Keratinocyte (primary cell): ENCODE results near the gene UVSSA.

ENCODE experiments used
- EZH2 ChIP-seq: IDR thresholded peaks from one replicate; pipeline ENCODE4 v1.6.1; 2012; ENCODE audit warnings: inconsistent platforms, mild to moderate bottlenecking, low read length, moderate library complexity
- TF ChIP-seq, protein P1 (sequence below), 3 experiments: IDR thresholded peaks in 1 of 3; conservative IDR thresholded peaks in 1 of 3; optimal IDR thresholded peaks in 1 of 3; 2 replicates in 2 of 3; 3 replicates in 1 of 3; pipeline versions ENCODE3 to v1.5.1; 2011; ENCODE audit warnings: low read length in 3 of 3, mild to moderate bottlenecking in 3 of 3, moderate library complexity in 2 of 3, control low read depth in 1 of 3, inconsistent platforms in 1 of 3; ENCODE audit not compliant: insufficient read depth in 2 of 3; ENCODE audit errors: extremely low read depth in 1 of 3

DNA sequence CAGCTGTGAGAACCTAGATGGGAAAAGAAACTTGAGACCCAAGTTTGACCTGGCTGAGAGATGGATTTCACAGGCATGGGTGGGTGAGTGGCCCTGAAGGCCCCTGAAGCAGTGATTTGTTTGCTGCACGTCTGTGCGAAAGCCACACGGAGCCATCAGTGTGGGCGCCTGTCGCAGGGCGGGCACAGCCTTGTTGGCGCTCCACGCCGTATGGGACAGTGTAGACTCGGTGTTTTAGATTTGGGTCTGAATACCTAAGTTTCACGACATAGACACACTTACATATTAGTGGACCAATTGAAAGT is 21.9 kb upstream of the UVSSA start:
- TF ChIP-seq, protein P1, sequence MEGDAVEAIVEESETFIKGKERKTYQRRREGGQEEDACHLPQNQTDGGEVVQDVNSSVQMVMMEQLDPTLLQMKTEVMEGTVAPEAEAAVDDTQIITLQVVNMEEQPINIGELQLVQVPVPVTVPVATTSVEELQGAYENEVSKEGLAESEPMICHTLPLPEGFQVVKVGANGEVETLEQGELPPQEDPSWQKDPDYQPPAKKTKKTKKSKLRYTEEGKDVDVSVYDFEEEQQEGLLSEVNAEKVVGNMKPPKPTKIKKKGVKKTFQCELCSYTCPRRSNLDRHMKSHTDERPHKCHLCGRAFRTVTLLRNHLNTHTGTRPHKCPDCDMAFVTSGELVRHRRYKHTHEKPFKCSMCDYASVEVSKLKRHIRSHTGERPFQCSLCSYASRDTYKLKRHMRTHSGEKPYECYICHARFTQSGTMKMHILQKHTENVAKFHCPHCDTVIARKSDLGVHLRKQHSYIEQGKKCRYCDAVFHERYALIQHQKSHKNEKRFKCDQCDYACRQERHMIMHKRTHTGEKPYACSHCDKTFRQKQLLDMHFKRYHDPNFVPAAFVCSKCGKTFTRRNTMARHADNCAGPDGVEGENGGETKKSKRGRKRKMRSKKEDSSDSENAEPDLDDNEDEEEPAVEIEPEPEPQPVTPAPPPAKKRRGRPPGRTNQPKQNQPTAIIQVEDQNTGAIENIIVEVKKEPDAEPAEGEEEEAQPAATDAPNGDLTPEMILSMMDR (optimal IDR thresholded peaks at IDR 0.05 in 1 of 3, IDR thresholded peaks at IDR 0.05 in 1 of 3, conservative IDR thresholded peaks at IDR 0.05 in 1 of 3; ENCODE audit: extremely low read depth in 1 of 3, insufficient read depth in 2 of 3, low read length in 3 of 3), result no peak
- no peak for TF ChIP-seq EZH2
